ENCODE results near the gene SPOCK1. TPM values are rescaled to one million over a fixed set of nuclear protein-coding genes. Genes with fewer than 3 reads are reported as not detected.

Gene SPOCK1
- polyA plus RNA-seq, 4 donors = 8.9 to 11.3 (median 9.8) TPM

DNA sequence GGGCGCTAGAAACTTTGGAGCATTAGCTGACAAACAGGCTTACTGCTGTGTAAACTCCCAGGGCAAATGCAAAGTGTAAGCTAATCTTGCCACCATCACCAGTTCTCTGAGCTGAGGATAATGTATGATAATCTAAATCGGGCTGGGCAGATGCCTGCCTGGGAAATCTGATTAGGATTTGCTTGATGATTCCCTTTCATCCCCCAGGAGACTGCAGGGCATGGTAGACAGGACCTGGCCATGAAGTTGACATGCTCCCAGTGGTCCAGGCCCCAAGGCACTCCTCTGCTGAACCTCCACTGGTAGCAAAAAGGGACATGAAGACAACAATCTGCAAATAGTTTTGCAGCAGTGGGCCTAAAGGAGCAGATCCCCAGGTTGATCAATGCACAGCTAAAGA, 317.5 kb downstream of the SPOCK1 start:
- no peak for DNase-seq (ENCODE audit: low read depth in 4 of 4, low spot score in 3 of 4)

GRCh38 chr5:137179203-137179602, 319.9 kb downstream of the SPOCK1 start:
- DNase-seq (ENCODE audit: low read depth in 4 of 4, low spot score in 3 of 4) = no peak

DNA sequence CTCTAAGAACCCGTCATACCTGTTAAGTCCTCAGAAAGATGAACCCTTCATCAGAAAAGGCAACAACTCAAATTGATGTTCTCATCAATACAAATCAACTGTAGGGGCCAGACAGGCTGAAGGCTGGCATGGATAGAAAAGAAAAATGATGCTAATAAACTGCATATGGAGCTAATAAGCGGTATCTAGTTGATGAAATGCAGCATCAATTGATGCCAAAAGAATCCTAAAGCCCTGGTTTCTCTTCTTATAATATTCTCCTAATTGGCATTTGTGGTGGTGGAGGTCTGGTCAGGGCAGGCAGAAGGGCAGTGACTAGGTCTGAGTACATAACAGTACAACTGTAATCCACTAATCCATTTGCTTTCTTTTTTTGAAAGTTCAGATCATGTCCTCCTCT, 322.5 kb downstream of the SPOCK1 start:
- DNase-seq (ENCODE audit: low read depth in 4 of 4, low spot score in 3 of 4) = no peak

DNA sequence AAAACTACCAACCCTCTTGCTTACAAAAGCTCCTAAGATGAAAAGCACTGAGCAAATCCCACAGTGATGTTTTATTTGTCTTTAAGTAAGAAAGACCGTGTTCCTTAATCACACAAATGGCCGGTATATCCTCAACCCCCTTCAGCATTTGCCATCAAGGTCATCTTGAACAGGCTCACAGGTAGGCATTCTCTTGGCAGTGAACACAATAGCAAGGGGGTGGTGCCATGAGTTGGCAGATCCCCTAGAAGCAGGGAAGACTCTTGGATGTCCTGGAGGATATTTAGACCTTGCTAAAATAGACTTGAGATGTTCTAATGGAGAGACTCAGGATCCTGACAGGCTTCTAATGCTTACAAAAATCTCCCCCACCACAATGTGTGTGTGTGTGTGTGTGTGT, 323.0 kb downstream of the SPOCK1 start:
- no peak for DNase-seq (ENCODE audit: low read depth in 4 of 4, low spot score in 3 of 4)

DNA sequence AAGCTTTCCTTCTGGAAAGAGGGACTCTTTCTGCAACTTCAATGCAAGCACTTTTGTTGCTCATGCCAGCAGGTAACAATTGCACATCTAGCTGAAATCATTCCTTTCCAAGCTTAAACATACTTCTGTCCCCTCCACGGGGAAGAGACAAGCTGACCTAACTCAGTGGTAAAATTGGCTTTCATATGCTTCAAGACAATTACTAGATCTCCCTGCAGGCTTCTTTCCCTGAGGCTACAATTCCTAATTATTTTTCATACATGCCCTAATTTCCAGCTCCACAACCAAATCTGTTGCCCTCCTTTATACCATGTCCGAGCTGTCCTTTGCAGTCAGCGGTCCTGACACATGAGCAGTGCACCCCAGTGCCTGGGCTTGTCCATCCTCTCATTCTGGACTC, 324.9 kb downstream of the SPOCK1 start:
- DNase-seq (ENCODE audit: low read depth in 4 of 4, low spot score in 3 of 4) = no peak

DNA sequence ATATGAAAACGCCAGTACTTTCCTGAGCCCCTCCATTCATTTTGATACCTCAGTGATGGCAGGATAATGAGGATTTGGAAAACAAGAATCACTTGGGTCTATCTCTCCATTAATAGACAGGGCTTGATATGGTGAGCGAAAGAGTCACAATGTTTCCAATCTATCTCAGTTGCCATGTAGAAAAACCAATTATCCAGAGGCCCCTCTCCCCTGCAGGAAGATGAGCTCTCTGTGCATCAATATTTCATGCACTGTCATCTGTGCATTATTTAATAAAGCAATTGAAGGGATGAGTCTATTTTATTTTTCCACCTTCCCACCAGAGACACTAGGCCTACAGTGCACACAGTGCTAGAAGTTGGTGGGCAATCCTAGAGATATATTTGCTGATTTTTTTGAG, 326.9 kb downstream of the SPOCK1 start:
- DNase-seq (ENCODE audit: low read depth in 4 of 4, low spot score in 3 of 4) = no peak

DNA sequence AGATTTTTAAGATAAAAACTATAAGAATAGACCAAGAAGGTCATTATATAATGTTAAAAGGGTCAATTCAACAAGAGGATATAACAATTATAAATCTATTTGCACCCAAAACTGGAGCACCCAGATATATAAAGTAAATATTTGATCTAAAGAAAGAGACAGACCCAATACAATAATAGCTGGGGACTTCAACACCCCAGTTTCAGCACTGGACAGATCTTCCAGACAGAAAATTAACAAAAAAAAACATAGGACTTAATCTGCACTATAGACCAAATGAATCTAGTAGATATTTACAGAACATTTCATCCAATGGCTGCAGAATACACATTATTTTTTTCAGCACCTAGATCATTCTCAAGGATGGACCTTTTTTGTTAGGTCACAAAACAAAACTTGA, 331.9 kb downstream of the SPOCK1 start:
- DNase-seq (ENCODE audit: low read depth in 4 of 4, low spot score in 3 of 4) = no peak

DNA sequence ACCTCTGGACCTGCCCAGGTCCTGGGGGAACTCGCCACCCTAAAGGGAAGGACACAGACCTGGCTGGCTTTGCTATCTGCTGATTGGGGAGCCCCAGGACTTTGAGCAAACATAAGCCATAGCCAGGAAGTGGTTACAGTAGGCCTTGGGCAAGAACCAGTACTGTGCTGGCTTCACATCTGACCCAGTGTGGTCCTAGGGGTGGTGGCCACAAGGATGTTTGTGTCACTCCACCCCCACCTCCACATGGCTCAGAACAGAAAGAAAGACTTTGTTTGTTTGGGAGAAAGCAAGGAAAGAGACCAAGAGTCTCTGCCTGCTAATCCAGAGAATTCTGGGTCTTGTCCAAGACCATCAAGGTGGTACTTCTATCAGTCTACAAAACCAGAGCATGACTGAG, 334.2 kb downstream of the SPOCK1 start:
- DNase-seq (ENCODE audit: low read depth in 4 of 4, low spot score in 3 of 4) = no peak

GRCh38 chr5:137164536-137164935, 334.6 kb downstream of the SPOCK1 start:
- no peak for DNase-seq (ENCODE audit: low read depth in 4 of 4, low spot score in 3 of 4)

DNA sequence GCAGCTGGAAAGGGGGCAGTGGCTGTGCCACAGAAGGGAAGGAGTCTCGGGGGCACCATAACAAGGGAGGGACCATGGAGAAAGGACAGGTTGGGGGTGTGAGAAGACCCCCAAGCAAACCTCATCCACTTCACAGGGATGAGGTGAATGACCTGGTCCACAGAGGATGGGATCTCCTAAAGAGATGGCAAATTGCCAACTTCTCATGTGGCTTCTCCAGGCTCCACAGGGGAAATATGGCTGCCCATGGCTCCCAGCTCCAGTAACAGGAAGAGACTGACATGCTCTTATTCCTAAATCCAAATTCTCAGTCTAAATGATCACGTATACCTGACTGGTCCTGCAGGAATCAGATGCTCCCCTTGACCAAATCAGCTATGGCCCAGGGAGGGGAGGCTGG, 340.4 kb downstream of the SPOCK1 start:
- no peak for DNase-seq (ENCODE audit: low read depth in 4 of 4, low spot score in 3 of 4)

GRCh38 chr5:137156180-137156579, 342.9 kb downstream of the SPOCK1 start:
- DNase-seq (ENCODE audit: low read depth in 4 of 4, low spot score in 3 of 4) = no peak

- DNase-seq (ENCODE audit: low read depth in 4 of 4, low spot score in 3 of 4) = no peak
Measured at GRCh38 chr5:137155261-137156000, 343.7 kb downstream of the SPOCK1 start.

DNA sequence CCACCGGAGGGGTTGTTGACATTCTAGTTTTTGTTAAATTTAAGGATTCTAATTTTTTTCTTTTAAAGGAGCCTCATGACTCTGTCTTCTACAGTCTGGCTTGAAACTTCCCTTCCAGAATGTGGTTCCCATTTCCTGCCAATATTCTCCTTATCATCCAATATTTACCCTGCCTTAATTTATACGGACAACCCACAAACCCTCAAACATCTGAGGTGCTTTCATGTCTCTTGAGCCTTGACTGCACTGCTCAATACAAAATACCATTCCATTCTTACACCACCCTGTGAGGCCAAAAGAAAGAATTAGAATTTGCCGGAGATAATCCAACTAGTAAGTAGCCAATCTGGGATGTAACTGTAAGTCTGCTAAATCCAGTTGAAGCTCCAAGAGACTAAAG, 346.5 kb downstream of the SPOCK1 start:
- no peak for DNase-seq (ENCODE audit: low read depth in 4 of 4, low spot score in 3 of 4)

DNA sequence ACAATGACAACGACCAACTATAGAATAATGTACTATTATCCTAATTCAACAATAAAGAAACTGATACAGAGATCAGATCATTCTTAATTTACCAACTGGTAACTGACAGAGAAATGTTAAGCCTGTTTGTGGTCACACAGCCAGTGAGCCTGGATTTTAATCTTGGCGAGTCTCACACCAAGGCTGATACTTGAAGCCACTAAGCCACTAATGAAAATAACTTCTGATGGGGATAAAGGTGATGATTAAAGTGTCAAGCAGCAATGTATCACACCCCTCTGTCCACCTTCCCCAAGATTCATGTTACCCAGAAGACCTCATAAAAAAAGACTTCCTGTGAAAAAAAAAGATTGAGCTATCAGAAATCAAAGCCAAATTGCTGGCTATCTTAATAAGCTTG, 350.5 kb downstream of the SPOCK1 start:
- no peak for DNase-seq (ENCODE audit: low read depth in 4 of 4, low spot score in 3 of 4)

DNA sequence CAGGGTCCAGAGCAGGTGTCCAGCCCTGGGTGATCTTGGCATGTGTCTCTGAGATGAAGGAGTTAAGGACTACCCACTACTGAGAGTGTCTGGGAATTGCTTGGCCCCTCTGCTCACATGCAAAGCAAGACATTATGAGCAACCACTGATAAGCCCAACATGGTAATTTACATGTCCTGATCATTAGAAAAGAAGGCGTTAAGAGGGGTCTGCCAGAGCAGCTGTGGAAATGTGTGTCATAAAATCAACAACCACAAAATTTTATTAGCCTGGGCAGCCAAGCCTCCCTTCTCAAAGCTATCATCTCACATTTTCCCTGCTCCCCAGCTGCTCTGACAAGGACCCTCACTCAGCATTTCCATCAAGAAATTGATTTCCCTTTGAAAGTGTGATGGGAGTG, 351.0 kb downstream of the SPOCK1 start:
- DNase-seq (ENCODE audit: low read depth in 4 of 4, low spot score in 3 of 4) = no peak

DNA sequence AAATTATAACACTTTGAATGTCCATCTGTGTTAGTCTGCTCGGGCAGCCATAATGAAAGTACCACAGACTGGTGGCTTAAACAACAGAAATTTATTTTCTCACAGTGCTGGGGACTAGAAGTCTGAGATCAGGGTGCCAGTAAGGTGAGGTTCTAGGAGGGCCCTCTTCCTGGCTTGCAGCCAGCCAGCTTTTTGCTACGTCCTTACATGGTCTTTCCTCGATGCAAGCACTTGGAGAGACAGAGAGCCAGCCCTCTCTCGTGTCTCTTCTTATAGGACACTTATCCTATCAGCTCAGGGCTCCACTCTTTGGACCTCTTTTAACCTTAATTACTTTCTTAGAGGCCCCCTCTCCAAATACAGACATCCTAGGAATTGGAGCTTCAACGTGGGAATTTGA, 351.8 kb downstream of the SPOCK1 start:
- DNase-seq (ENCODE audit: low read depth in 4 of 4, low spot score in 3 of 4) = no peak

DNA sequence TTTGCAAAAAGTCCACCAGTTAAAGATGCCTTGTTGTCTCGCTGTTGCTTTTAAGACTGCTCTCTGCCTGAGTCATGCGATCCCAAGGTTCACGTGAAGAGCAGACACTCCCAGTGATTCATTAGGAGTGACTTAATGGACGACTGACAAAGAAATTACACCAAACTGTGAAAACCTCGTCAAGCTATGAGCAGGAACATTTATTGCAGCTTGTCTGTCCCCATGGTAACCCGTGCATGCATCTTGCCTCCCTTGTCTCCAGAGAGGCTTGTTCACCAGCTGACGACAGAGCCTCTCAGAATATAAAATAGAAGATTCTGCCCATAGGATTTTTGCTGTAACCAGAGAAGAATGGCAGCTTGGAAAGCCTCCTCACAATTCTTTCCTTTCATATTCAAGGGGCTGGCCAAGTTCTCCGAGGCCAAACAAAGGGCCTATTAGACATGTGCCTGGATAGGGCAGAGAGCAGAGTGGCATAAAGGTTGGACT, 352.7 kb downstream of the SPOCK1 start:
- DNase-seq (ENCODE audit: low read depth in 4 of 4, low spot score in 3 of 4) = peak; percentile 28 to 56 (median 46)

DNA sequence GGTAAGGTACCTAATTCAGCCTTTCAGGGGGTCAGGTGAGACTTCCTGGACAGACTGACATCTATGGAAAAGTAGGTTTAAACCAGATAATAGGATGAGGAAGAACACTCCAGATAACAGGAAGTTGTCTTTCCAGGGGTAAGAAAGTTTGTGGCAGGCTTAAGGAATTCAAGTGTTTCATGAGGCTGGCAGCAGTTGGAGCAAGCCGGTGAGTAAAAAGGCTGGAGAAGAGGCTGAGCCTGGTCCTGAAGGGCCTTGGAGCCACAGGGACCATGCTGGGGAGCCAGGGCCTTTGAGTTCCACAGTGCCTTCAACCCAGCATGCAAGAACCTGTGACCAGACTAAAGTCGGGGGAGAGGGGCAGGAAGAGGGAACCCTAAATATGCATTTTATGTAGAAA, 353.4 kb downstream of the SPOCK1 start:
- no peak for DNase-seq (ENCODE audit: low read depth in 4 of 4, low spot score in 3 of 4)

DNA sequence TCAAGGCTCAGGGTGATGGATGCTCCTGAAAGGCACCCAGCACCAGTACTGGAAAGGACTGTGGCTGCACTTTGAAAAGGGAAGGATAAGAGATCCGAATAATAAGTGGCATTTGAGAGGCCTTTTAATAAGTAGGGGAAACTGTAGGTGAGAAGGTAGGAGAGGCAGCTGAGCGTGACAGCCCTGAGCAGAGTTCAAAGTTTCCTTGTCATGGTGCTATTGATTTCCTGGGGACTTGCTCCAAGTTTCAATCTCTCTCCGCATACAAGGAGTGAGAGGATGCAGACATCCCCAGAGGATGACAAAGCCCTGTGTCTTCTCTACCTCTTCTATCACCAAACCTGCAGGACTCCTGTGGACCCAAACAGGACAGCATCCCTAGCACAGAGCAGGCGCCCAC, 354.5 kb downstream of the SPOCK1 start:
- no peak for DNase-seq (ENCODE audit: low read depth in 4 of 4, low spot score in 3 of 4)

DNA sequence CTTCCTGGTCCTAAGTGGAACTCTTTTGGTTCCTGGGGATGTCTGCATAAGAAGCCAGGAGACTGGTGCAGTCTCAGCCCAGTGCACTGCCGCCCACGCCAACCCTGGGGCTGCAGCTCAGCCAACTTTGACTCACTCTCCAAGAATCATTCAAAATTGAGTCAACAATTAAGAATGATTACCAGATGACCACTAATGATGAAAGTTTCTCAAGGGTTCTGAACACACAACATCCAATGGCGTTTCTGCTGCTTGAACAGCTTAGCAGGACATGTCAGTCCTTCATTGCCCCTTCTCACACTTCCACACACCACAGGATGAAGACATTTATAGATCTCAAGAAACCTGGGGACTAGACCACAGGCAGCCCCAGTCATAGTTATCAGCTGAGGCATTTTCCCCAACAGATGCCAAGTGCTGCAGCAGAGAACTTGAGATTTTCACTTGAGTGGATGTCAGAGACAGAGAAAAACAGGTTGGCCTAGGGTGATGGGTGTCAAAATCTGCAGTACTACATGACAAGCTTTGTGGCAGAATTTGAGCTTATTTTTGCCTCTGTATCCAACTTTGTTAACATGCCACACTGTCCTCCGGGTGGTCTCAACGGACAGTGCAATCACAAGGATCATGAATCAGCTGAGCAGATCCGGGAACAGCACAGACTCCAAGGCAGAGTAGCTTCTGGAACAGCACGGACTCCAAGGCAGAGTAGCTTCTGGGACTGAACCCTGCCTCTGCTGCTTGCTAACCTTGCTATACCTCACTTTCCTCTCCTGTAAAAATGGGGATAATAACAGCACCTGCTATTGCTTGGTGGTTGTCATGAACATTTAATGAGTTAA, 356.1 kb downstream of the SPOCK1 start:
- DNase-seq (ENCODE audit: low read depth in 4 of 4, low spot score in 3 of 4) = no peak

DNA sequence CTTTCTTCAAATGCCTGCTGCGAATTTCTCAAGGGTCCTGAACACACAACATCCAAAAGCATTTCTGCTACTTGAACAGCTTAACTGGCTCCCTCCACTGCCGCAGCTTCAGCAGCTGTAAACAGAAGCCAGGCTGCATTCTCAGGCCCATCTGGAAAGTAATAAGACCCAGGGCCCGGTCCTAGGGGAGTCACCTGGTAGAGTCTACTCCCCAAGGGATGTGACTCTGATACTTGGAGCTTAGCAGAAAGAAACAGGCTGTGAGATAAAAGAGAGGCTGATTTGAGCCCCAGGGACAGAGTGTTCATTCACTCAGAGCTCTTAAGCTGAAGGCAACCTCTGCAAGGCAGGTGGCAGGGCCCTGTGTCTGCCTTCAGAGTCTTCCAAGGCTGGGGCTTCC, 356.8 kb downstream of the SPOCK1 start:
- DNase-seq (ENCODE audit: low read depth in 4 of 4, low spot score in 3 of 4) = no peak

DNA sequence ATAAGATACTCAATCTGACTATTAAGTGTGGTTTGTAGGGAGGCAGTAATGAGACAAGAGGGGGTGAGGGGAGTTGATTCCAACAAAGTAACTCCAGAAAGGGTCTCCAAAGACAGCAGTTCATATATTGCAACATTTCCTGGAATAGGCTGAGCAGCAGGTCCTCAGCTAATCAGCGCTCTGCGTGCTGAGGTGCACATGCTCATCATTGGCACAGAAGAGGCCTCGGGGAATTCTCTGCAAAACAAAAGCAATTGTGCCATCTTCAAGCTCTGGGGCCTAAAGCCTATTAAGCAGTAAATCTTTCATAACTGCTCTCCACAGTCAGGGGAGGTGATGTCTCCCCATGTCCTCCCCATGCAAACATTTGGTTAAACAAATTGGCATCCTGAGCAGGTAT, 357.3 kb downstream of the SPOCK1 start:
- no peak for DNase-seq (ENCODE audit: low read depth in 4 of 4, low spot score in 3 of 4)
